ENCODE measurements around the gene ARHGEF7.

Gene ARHGEF7

GRCh38 chr13:111219280-111219679 lies 104.2 kb downstream of the ARHGEF7 start:
- TF ChIP-seq CTCF (IDR thresholded peaks at IDR 0.05): no peak

- no peak for TF ChIP-seq CTCF (IDR thresholded peaks at IDR 0.05)
Measured at GRCh38 chr13:111219950-111220349, 104.8 kb downstream of the ARHGEF7 start.

- no peak for TF ChIP-seq CTCF (IDR thresholded peaks at IDR 0.05)
Measured at GRCh38 chr13:111225166-111225565, 110.1 kb downstream of the ARHGEF7 start.

GRCh38 chr13:111225810-111226546 lies 110.9 kb downstream of the ARHGEF7 start:
- TF ChIP-seq CTCF (IDR thresholded peaks at IDR 0.05): no peak

- TF ChIP-seq CTCF (IDR thresholded peaks at IDR 0.05): no peak
Measured at GRCh38 chr13:111227405-111227804, 112.3 kb downstream of the ARHGEF7 start.

GRCh38 chr13:111228262-111229144 lies 113.4 kb downstream of the ARHGEF7 start:
- TF ChIP-seq CTCF (IDR thresholded peaks at IDR 0.05): no peak

- TF ChIP-seq CTCF (IDR thresholded peaks at IDR 0.05): no peak
Measured at GRCh38 chr13:111230385-111230930, 115.3 kb downstream of the ARHGEF7 start.
